Measurements from ENCODE around the gene MUSK.

MUSK gene

DNA sequence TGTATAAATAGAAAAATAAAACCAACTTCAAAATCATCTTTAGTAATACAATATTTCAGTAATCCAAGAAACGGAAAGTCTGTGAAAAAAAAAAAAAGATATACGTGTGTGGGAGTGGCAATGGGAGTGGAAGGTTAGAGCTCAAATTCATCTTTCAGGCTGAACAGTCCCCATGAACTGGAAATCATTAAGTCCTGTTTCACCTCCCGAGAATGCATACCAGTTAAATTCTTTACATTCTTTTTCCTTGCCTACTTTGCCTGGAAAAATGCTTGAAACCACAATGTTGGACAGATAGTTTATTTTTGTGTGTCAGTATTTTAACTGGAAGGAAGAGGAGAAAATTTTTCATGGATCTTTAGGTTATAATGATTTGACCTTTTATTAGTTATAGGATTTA, 166.8 kb downstream of the MUSK start:
- TF ChIP-seq, protein P1, sequence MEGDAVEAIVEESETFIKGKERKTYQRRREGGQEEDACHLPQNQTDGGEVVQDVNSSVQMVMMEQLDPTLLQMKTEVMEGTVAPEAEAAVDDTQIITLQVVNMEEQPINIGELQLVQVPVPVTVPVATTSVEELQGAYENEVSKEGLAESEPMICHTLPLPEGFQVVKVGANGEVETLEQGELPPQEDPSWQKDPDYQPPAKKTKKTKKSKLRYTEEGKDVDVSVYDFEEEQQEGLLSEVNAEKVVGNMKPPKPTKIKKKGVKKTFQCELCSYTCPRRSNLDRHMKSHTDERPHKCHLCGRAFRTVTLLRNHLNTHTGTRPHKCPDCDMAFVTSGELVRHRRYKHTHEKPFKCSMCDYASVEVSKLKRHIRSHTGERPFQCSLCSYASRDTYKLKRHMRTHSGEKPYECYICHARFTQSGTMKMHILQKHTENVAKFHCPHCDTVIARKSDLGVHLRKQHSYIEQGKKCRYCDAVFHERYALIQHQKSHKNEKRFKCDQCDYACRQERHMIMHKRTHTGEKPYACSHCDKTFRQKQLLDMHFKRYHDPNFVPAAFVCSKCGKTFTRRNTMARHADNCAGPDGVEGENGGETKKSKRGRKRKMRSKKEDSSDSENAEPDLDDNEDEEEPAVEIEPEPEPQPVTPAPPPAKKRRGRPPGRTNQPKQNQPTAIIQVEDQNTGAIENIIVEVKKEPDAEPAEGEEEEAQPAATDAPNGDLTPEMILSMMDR (IDR thresholded peaks at IDR 0.05; ENCODE audit: borderline replicate concordance, control extremely low read depth, extremely low read depth, insufficient read depth, missing control alignments) = no peak
- DNase-seq (ENCODE audit: low spot score) = no peak
- in situ Hi-C loops (cut with MboI; ENCODE audit: low sequenced_read_pairs, unreplicated experiment) = no loop called here

DNA sequence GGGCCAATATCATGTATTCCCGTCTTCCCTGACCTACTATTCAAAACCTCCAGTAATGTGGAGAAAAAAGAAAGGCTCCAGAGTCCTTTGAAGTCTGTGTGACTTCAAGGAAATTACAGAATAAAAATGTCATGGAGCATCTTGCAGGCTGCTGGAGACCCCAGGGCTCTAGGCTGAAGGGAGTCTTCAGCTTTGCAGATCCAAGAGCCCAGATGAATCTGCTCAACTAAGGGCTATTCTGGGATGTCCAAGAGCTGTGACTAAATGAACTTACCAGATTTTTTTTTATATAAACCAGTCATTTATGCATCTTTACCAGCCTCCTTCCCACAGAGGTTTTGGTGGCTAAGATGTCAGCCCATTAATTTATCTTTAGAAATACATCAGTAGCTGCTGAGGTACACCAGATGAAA, 167.3 kb downstream of the MUSK start:
- TF ChIP-seq, protein P1 (IDR thresholded peaks at IDR 0.05; ENCODE audit: borderline replicate concordance, control extremely low read depth, extremely low read depth, insufficient read depth, missing control alignments) = no peak
- DNase-seq (ENCODE audit: low spot score) = no peak
- in situ Hi-C loops (cut with MboI; ENCODE audit: low sequenced_read_pairs, unreplicated experiment) = no loop called here

DNA sequence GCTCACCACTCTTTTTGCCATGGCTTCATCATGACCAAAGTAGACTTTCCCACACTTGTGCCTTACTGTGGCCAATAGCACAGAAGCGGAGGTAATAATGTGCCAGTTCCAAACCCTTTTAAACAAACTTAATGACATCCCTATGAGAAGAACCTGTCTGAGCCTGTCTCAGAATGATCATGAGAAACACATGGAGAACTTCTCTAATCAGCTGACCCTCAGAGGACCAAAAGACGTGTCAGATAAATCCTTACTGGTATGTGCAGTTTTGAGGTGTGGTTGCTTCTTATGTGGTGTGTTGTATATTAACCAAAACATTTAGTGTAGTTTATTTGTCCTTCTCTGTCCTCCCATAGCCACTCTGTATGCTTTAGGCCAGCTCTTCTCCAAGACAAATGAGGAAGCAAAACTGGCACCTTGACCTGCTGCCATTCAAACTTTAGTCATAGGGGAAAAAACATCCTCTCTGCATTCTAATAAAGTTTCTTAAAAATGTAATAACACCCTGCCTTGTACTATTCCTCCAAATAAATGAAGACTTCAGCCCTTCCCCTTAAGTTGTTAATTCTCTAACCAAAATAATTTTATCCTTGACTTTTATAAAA, 168.9 kb downstream of the MUSK start:
- TF ChIP-seq, protein P1 (IDR thresholded peaks at IDR 0.05; ENCODE audit: borderline replicate concordance, control extremely low read depth, extremely low read depth, insufficient read depth, missing control alignments) = no peak
- in situ Hi-C loops (cut with MboI; ENCODE audit: low sequenced_read_pairs, unreplicated experiment) = no loop called here
- DNase-seq (ENCODE audit: low spot score) = no peak

DNA sequence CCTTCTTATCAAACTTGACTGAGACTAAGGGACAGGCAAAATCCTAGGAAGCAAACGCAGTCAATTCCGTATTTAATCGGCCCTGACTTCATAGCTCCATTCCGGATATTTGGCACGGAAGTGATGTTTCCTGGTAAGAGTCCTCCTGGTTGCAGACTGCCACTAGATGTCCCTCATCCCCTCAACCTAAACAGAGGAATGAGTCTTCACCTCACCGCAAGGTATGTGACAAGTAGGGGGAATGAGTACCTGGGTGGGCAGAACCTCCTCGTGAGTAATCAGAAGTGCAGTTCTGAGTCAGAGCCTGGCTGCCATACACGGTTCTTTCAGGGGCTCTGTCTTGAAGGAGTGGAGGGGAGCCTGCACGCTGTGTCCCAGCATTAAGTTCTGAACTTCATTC, 173.6 kb downstream of the MUSK start:
- TF ChIP-seq, protein P1 (IDR thresholded peaks at IDR 0.05; ENCODE audit: borderline replicate concordance, control extremely low read depth, extremely low read depth, insufficient read depth, missing control alignments) = no peak
- in situ Hi-C loops (cut with MboI; ENCODE audit: low sequenced_read_pairs, unreplicated experiment) = no loop called here
- no peak for DNase-seq (ENCODE audit: low spot score)

DNA sequence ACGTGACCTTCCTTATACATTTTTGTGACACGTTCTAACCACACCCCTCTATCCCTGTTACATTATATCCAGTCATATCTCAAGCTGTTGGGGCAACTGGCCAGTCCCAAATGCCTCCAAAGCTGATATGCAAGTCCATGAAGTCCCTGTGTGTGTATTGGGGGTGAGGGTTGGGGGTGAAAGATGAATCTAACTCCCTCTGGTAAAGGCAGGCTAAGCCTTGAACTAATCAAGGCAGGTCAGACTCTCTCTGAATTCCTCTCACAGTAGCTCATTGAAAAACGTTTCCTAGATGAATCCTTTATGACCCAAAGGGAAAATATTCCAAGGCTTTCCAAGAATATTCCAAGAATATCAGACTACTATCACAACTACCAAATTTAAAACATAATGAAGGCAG, 174.4 kb downstream of the MUSK start:
- TF ChIP-seq, protein P1 (IDR thresholded peaks at IDR 0.05; ENCODE audit: borderline replicate concordance, control extremely low read depth, extremely low read depth, insufficient read depth, missing control alignments) = no peak
- in situ Hi-C loops (cut with MboI; ENCODE audit: low sequenced_read_pairs, unreplicated experiment) = no loop called here
- DNase-seq (ENCODE audit: low spot score) = no peak

DNA sequence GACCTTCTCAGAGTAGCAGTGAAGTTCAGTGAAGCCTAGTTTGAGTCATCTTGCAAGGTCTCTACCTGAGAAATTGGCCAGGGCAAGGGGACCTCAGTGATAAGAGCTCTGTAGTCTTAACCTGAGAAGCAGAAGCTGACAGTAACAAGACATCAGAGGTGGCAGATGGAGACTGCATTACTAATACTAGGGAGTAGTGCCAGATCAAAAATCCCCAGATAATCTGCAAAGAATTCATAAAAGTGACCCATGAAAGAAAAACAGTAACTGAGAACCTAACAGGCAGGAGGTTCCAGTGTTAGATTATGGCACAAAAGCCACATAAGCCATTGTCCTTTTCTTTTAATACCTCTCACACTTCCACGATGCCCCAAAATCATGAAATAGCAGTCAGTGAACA, 175.5 kb downstream of the MUSK start:
- TF ChIP-seq, protein P1 (IDR thresholded peaks at IDR 0.05; ENCODE audit: borderline replicate concordance, control extremely low read depth, extremely low read depth, insufficient read depth, missing control alignments) = no peak
- no peak for DNase-seq (ENCODE audit: low spot score)
- in situ Hi-C loops (cut with MboI; ENCODE audit: low sequenced_read_pairs, unreplicated experiment) = no loop called here

Measured in GM13976 (cell line).